Vagina (tissue), 2 donors: ENCODE measurements around the gene PRR30. TPM values are rescaled to one million over a fixed set of nuclear protein-coding genes. Genes with fewer than 3 reads are reported as not detected.

Source experiments
- DNase-seq, 2 donors: peaks; one replicate each; pipeline ENCODE4 v3.0.0-alpha.2; 2017; ENCODE audit errors: extremely low spot score in 2 of 2
- H3K27ac ChIP-seq: fragments of 200-600 bp; sonication (generic); one replicate; pipeline ENCODE4 v1.5.1; 2019
- H3K27me3 ChIP-seq: fragments of 200-600 bp; sonication (generic); one replicate; pipeline ENCODE4 v1.5.1; 2019
- H3K36me3 ChIP-seq, 2 donors: fragments of 200-600 bp; sonication (generic); one replicate each; pipeline ENCODE4 v1.5.1; 2017 to 2019
- H3K4me1 ChIP-seq: fragments of 200-600 bp; sonication (generic); one replicate; pipeline ENCODE4 v1.5.1; 2019
- H3K4me3 ChIP-seq, 2 donors: fragments of 200-600 bp; sonication (generic); 1 replicate in 1 of 2; 2 replicates in 1 of 2; pipeline ENCODE4 v1.5.1; 2016 to 2019
- H3K9me3 ChIP-seq: fragments of 200-600 bp; sonication (generic); one replicate; pipeline ENCODE4 v1.5.1; 2019
- CTCF ChIP-seq, 3 experiments: fragments of 450-650 bp in 2 of 3; fragments of 200-600 bp in 1 of 3; sonication (generic) in 1 of 3; IDR thresholded peaks; one replicate each; pipeline ENCODE4 v1.5.1; 2017 to 2019; ENCODE audit warnings: antibody characterized with exemption in 3 of 3, mild to moderate bottlenecking in 2 of 3, moderate library complexity in 2 of 3
- POLR2A ChIP-seq, 2 donors: fragments of 450-650 bp; IDR thresholded peaks; one replicate each; pipeline ENCODE4 v1.6.1; 2017; ENCODE audit warnings: antibody characterized with exemption in 2 of 2, mild to moderate bottlenecking in 2 of 2, moderate library complexity in 2 of 2
- POLR2AphosphoS5 ChIP-seq, 2 donors: sonication (generic); formaldehyde crosslinking; IDR thresholded peaks; one replicate each; pipeline ENCODE4 v1.9.0; 2017; ENCODE audit warnings: antibody characterized with exemption in 2 of 2, mild to moderate bottlenecking in 2 of 2, low read depth in 1 of 2; ENCODE audit not compliant: insufficient read depth in 1 of 2
- intact Hi-C: fragments of 100-400 bp; cut with DNase I; formaldehyde crosslinking; loops from one replicate; pipeline ENCODE4 v1.15.1; 2023
- total RNA-seq: library from RNA; depleted of rRNA; stranded (reverse); fragments of >200 nt; gene quantifications from one replicate; pipeline ENCODE4 v1.2.3, GENCODE V29; 2016

PRR30 gene
- total RNA-seq, 1 donor from 2014 or later: not detected

GRCh38 chr2:27102329-27102728 is 36.9 kb downstream of the PRR30 start:
- TF ChIP-seq CTCF (IDR thresholded peaks at IDR 0.05): no peak
- TF ChIP-seq POLR2AphosphoS5 (IDR thresholded peaks at IDR 0.05; ENCODE audit: insufficient read depth in 1 of 2, low read depth in 1 of 2): no peak
- TF ChIP-seq POLR2A (IDR thresholded peaks at IDR 0.05): no peak
- Histone ChIP-seq H3K4me3 (no peak overlapping the region), H3K9me3 (no peaks in the 10 kb centered on the region), H3K36me3 (no peaks in the 10 kb centered on the region), H3K27ac (no peak overlapping the region), H3K27me3 (no peaks in the 10 kb centered on the region), H3K4me1 (no peaks in the 10 kb centered on the region)
- intact Hi-C loops: loop anchor here (5.0 kb wide), 1 partner anchor 90 kb away; no protein-coding TSS in a partner anchor
- no peak for DNase-seq

- Histone ChIP-seq H3K9me3 (no peaks in the 10 kb centered on the region), H3K4me1 (peaks cover 8% of the 10 kb centered on the region), H3K4me3 (no peak overlapping the region), H3K36me3 (no peaks in the 10 kb centered on the region), H3K27ac (no peak overlapping the region), H3K27me3 (no peaks in the 10 kb centered on the region)
- TF ChIP-seq POLR2AphosphoS5 (IDR thresholded peaks at IDR 0.05; ENCODE audit: insufficient read depth in 1 of 2, low read depth in 1 of 2) (no peak), POLR2A (IDR thresholded peaks at IDR 0.05) (no peak), CTCF (IDR thresholded peaks at IDR 0.05) (no peak)
- DNase-seq: no peak
- intact Hi-C loops: loop anchor here (5.0 kb wide), 1 partner anchor 92 kb away; no protein-coding TSS in a partner anchor
These were observed 39.2 kb downstream of the PRR30 start for GRCh38 chr2:27100036-27100435.

- no peak for DNase-seq
- peaks cover 8% of the 10 kb centered on the region for H3K4me1 ChIP-seq
- intact Hi-C loops: loop anchor here (5.0 kb wide), 1 partner anchor 183 kb away; the partner anchor contains the start of gene TRIM54
- no peaks in the 10 kb centered on the region for H3K9me3 ChIP-seq
- TF ChIP-seq POLR2AphosphoS5 (IDR thresholded peaks at IDR 0.05; ENCODE audit: insufficient read depth in 1 of 2, low read depth in 1 of 2) (no peak), POLR2A (IDR thresholded peaks at IDR 0.05) (no peak)
- H3K36me3 ChIP-seq: no peaks in the 10 kb centered on the region
- no peaks in the 10 kb centered on the region for H3K27me3 ChIP-seq
- H3K27ac ChIP-seq: no peak overlapping the region
- H3K4me3 ChIP-seq: no peak overlapping the region
These were observed 39.8 kb downstream of the PRR30 start for GRCh38 chr2:27099334-27099955.

- H3K4me3 ChIP-seq: no peak overlapping the region
- H3K9me3 ChIP-seq: no peaks in the 10 kb centered on the region
- no peaks in the 10 kb centered on the region for H3K36me3 ChIP-seq
- no peak for DNase-seq
- TF ChIP-seq CTCF (IDR thresholded peaks at IDR 0.05) (no peak), POLR2A (IDR thresholded peaks at IDR 0.05) (no peak), POLR2AphosphoS5 (IDR thresholded peaks at IDR 0.05; ENCODE audit: insufficient read depth in 1 of 2, low read depth in 1 of 2) (no peak)
- H3K27ac ChIP-seq: no peak overlapping the region
- intact Hi-C loops: loop anchor here (2.0 to 5.0 kb wide), 2 partner anchors 71 to 185 kb away; partner anchors contain the start of gene TRIM54
- H3K27me3 ChIP-seq: no peaks in the 10 kb centered on the region
- H3K4me1 ChIP-seq: peaks cover 8% of the 10 kb centered on the region
These were observed 41.9 kb downstream of the PRR30 start for GRCh38 chr2:27097341-27097740.

GRCh38 chr2:27096748-27097297 is 42.4 kb downstream of the PRR30 start:
- Histone ChIP-seq H3K27me3 (no peaks in the 10 kb centered on the region), H3K9me3 (no peaks in the 10 kb centered on the region), H3K27ac (no peak overlapping the region), H3K4me3 (no peak overlapping the region), H3K36me3 (no peaks in the 10 kb centered on the region), H3K4me1 (peaks cover 8% of the 10 kb centered on the region)
- TF ChIP-seq POLR2AphosphoS5 (IDR thresholded peaks at IDR 0.05; ENCODE audit: insufficient read depth in 1 of 2, low read depth in 1 of 2) (no peak), POLR2A (IDR thresholded peaks at IDR 0.05) (no peak), CTCF (IDR thresholded peaks at IDR 0.05) (no peak)
- DNase-seq: no peak
- intact Hi-C loops: loop anchor here (2.0 to 5.0 kb wide), 2 partner anchors 72 to 185 kb away; partner anchors contain the start of gene TRIM54
